Endothelial cell of umbilical vein (primary cell): ENCODE measurements around the gene GPX8. TPM values are rescaled to one million over a fixed set of nuclear protein-coding genes. Genes with fewer than 3 reads are reported as not detected.
A peak's percentile ranks its signal among the peaks of the same experiment; 100 is the strongest.

ENCODE experiments used
- BruUV-seq: library from RNA; stranded (reverse); fragments of 400-500 nt; replicated peaks from 2 replicates; lab custom pipeline; 2021; lab: Mats Ljungman, UMichigan
- CTCF ChIA-PET: fragments of 300-600, 350-600 bp; sonication (Branson Sonifier 250); formaldehyde crosslinking; loops from one replicate; lab custom pipeline; 2021; ENCODE audit warnings: antibody characterized with exemption, inconsistent platforms; lab: Charles Lee
- POLR2A ChIA-PET: fragments of 300-600, 350-600 bp; sonication (Branson Sonifier 250); formaldehyde crosslinking; loops from one replicate; lab custom pipeline; 2021; ENCODE audit warnings: antibody characterized with exemption, inconsistent platforms; lab: Charles Lee
- DNase-seq: peaks from one replicate; pipeline ENCODE4 v3.0.0-alpha.2; 2011; ENCODE audit warnings: low read depth, low spot score
- FAIRE-seq: peaks from 2 replicates; lab custom pipeline; 2011; peaks lifted over from hg19 to GRCh38; lab: Jason Lieb, UNC
- H2AFZ ChIP-seq: 2 replicates; pipeline ENCODE4 v1.6.0; 2012; ENCODE audit warnings: low read depth, low read length, control low read depth, inconsistent platforms
- H3K27ac ChIP-seq: 2 replicates; pipeline ENCODE4 v1.5.1; 2011; ENCODE audit warnings: low read depth, mild to moderate bottlenecking, control low read depth, low read length, moderate library complexity; ENCODE audit not compliant: insufficient read depth
- H3K27me3 ChIP-seq, 2 experiments: 2 replicates each; pipeline versions ENCODE4 v1.6.0 to v1.6.1; 2011; ENCODE audit warnings: low read length in 2 of 2, mixed read lengths in 1 of 2; ENCODE audit not compliant: control insufficient read depth in 2 of 2, insufficient read depth in 2 of 2
- H3K36me3 ChIP-seq, 2 experiments: 2 replicates in 1 of 2; 3 replicates in 1 of 2; pipeline ENCODE4 v1.5.1; 2011; ENCODE audit warnings: low read length in 2 of 2, mild to moderate bottlenecking in 1 of 2, moderate library complexity in 1 of 2; ENCODE audit not compliant: control insufficient read depth in 2 of 2, insufficient read depth in 2 of 2; ENCODE audit errors: extremely low read depth in 1 of 2
- H3K4me1 ChIP-seq: 3 replicates; pipeline ENCODE4 v1.5.1; 2011; ENCODE audit warnings: mild to moderate bottlenecking, low read length; ENCODE audit not compliant: control insufficient read depth, insufficient read depth; ENCODE audit errors: extremely low read depth
- H3K4me2 ChIP-seq: 2 replicates; pipeline ENCODE4 v1.6.1; 2011; ENCODE audit warnings: low read length, control low read depth, mixed read lengths; ENCODE audit not compliant: insufficient read depth
- H3K4me3 ChIP-seq, 3 experiments: fragments of 200-600 bp in 1 of 3; sonication (generic), shearing (Covaris generic) in 1 of 3; replicated peaks in 1 of 3; 2 replicates each; pipeline ENCODE4 v1.5.1; 2011 to 2016; ENCODE audit warnings: control low read depth in 3 of 3, low read length in 3 of 3, mild to moderate bottlenecking in 2 of 3, inconsistent platforms in 1 of 3, low read depth in 1 of 3, moderate library complexity in 1 of 3; ENCODE audit not compliant: insufficient read depth in 1 of 3
- H3K79me2 ChIP-seq: 2 replicates; pipeline ENCODE4 v1.6.0; 2012; ENCODE audit warnings: low read length, inconsistent platforms; ENCODE audit not compliant: control insufficient read depth, insufficient read depth
- H3K9ac ChIP-seq: replicated peaks from 2 replicates; pipeline ENCODE3; 2011; ENCODE audit warnings: low read length, control low read depth; ENCODE audit not compliant: insufficient read depth; ENCODE audit errors: extremely low read depth
- H3K9me1 ChIP-seq: replicated peaks from 3 replicates; pipeline ENCODE4 v1.6.0; 2011; ENCODE audit warnings: mild to moderate bottlenecking, low read length; ENCODE audit not compliant: control insufficient read depth, insufficient read depth; ENCODE audit errors: extremely low read depth
- H3K9me3 ChIP-seq: replicated peaks from 2 replicates; pipeline ENCODE4 v1.5.1; 2012; ENCODE audit warnings: low read length, inconsistent platforms; ENCODE audit not compliant: control insufficient read depth, insufficient read depth
- H4K20me1 ChIP-seq: replicated peaks from 2 replicates; pipeline ENCODE3; 2011; ENCODE audit warnings: mild to moderate bottlenecking, low read length; ENCODE audit not compliant: control insufficient read depth, insufficient read depth; ENCODE audit errors: extremely low read depth
- CTCF ChIP-seq, 2 donors: IDR thresholded peaks; 1 replicate in 1 of 2; 2 replicates in 1 of 2; pipeline ENCODE4 v1.5.1; 2011; ENCODE audit warnings: low read length in 2 of 2, mild to moderate bottlenecking in 2 of 2, moderate library complexity in 2 of 2, control low read depth in 1 of 2, inconsistent platforms in 1 of 2, low read depth in 1 of 2; ENCODE audit not compliant: insufficient read depth in 1 of 2; ENCODE audit errors: extremely low read depth in 1 of 2
- EZH2 ChIP-seq: IDR thresholded peaks from 2 replicates; pipeline ENCODE4 v1.6.1; 2012; ENCODE audit warnings: borderline replicate concordance, low read depth, mild to moderate bottlenecking, moderate library complexity, low read length, inconsistent platforms; ENCODE audit not compliant: severe bottlenecking
- FOS ChIP-seq: IDR thresholded peaks from 2 replicates; pipeline ENCODE4 v1.6.1; 2011; ENCODE audit warnings: mild to moderate bottlenecking, low read length, moderate library complexity, borderline replicate concordance; ENCODE audit not compliant: insufficient read depth
- GATA2 ChIP-seq: IDR thresholded peaks from 2 replicates; pipeline ENCODE4 v1.7.0; 2011; ENCODE audit warnings: low read depth, mild to moderate bottlenecking, moderate library complexity, mixed read lengths, low read length; ENCODE audit not compliant: insufficient read length, insufficient read depth
- JUN ChIP-seq: IDR thresholded peaks from 2 replicates; pipeline ENCODE4 v1.6.1; 2011; ENCODE audit warnings: borderline replicate concordance, low read depth; ENCODE audit not compliant: insufficient read length, insufficient read depth
- MAX ChIP-seq: IDR thresholded peaks from 2 replicates; pipeline ENCODE4 v1.6.1; 2011; ENCODE audit not compliant: insufficient read depth, insufficient read length
- MYC ChIP-seq: IDR thresholded peaks from one replicate; pipeline ENCODE4 v1.6.1; 2011; ENCODE audit warnings: mild to moderate bottlenecking, low read depth, low read length
- POLR2A ChIP-seq: IDR thresholded peaks from 2 replicates; pipeline ENCODE4 v1.6.1; 2012; ENCODE audit warnings: low read depth, mild to moderate bottlenecking, control low read depth, low read length
- POLR2AphosphoS5 ChIP-seq: IDR thresholded peaks from 2 replicates; pipeline ENCODE4 v1.6.1; 2012; ENCODE audit warnings: low read depth, mild to moderate bottlenecking, control low read depth, low read length, moderate library complexity; ENCODE audit not compliant: insufficient read depth
- dilution Hi-C: fragments of 300-500 bp; cut with MboI; formaldehyde crosslinking; loops from one replicate; pipeline ENCODE4 v1.15.0; 2019; ENCODE audit warnings: low sequenced_read_pairs; ENCODE audit not compliant: extremely low pct_ligation_motif_present
- intact Hi-C: fragments of 100-400 bp; cut with micrococcal nuclease; formaldehyde crosslinking; loops from one replicate; pipeline ENCODE4 v1.10.0; 2022
- polyA plus RNA-seq, 4 experiments: library from polyadenylated mRNA; depleted of rRNA in 3 of 4; stranded (reverse) in 3 of 4; unstranded in 1 of 4; fragments of >200 nt; gene quantifications; 2 replicates each; pipeline versions ENCODE4 v1.2.1 to v1.2.3, GENCODE V29; 2011 to 2012; ENCODE audit warnings: missing spikeins in 1 of 4
- total RNA-seq: library from RNA; stranded (reverse); gene quantifications from 2 replicates; pipeline ENCODE4 v1.2.3, GENCODE V29; 2021

GPX8 gene
- total and polyA plus RNA-seq, 2 donors (not counting 3 experiments of a cell fraction or from before 2014, with no cell fraction given): 60.1 to 147 TPM

- BruUV-seq: no TSS peak
- DNase-seq (peak; percentile 93), FAIRE-seq (peak; percentile 92)
- H3K4me2 ChIP-seq: peak overlapping the region; percentile 55
- ChIA-PET POLR2A (no interaction called here), CTCF (interaction anchor here (0.9 to 1.0 kb wide), 2 partner anchors 169 to 249 kb away, joined by 3 to 4 read pairs; partner anchors contain the start of gene ESM1)
- H3K9me1 ChIP-seq: no peaks in the 10 kb centered on the region
- no peak overlapping the region for H3K4me3 ChIP-seq
- intact Hi-C loops (loop anchor here (1.0 kb wide), 4 partner anchors 170 to 348 kb away; partner anchors contain the start of gene ESM1), dilution Hi-C loops (no loop called here)
- H3K27ac ChIP-seq: peak overlapping the region; percentile 85
- H4K20me1 ChIP-seq: no peaks in the 10 kb centered on the region
- H3K9ac ChIP-seq: peak overlapping the region; percentile 49
- H3K4me1 ChIP-seq: peaks cover 61% of the 10 kb centered on the region
- no peaks in the 10 kb centered on the region for H3K36me3 ChIP-seq
- H3K27me3 ChIP-seq: no peaks in the 10 kb centered on the region
- TF ChIP-seq FOS: peak; percentile 94
- no peak for TF ChIP-seq MYC
- peak; percentile 81 for TF ChIP-seq POLR2AphosphoS5
- peak; percentile 90 for TF ChIP-seq GATA2
- TF ChIP-seq CTCF (IDR thresholded peaks at IDR 0.05; ENCODE audit: extremely low read depth in 1 of 2, insufficient read depth in 1 of 2, low read depth in 1 of 2, low read length in 2 of 2): no peak
- peak; percentile 98 for TF ChIP-seq JUN
- no peak for TF ChIP-seq MAX
- TF ChIP-seq POLR2A: no peak
- TF ChIP-seq EZH2: no peak
- no peaks in the 10 kb centered on the region for H3K79me2 ChIP-seq
- H3K9me3 ChIP-seq: no peaks in the 10 kb centered on the region
- H2AFZ ChIP-seq: no peak overlapping the region
These were observed 5.1 kb upstream of the GPX8 start for GRCh38 chr5:55154873-55155272.
